NCI-H345 (cell line): ENCODE measurements around the gene BIRC7.
"Not testable (repeated sequence)": the region's sequence is repeated elsewhere in the genome, so short reads cannot be mapped to it uniquely, and the experiment has no call there.

ENCODE experiments used
- DNase-seq: peaks from one replicate; lab custom pipeline; 2025; lab: John Stamatoyannopoulos, UW

Gene BIRC7

DNA sequence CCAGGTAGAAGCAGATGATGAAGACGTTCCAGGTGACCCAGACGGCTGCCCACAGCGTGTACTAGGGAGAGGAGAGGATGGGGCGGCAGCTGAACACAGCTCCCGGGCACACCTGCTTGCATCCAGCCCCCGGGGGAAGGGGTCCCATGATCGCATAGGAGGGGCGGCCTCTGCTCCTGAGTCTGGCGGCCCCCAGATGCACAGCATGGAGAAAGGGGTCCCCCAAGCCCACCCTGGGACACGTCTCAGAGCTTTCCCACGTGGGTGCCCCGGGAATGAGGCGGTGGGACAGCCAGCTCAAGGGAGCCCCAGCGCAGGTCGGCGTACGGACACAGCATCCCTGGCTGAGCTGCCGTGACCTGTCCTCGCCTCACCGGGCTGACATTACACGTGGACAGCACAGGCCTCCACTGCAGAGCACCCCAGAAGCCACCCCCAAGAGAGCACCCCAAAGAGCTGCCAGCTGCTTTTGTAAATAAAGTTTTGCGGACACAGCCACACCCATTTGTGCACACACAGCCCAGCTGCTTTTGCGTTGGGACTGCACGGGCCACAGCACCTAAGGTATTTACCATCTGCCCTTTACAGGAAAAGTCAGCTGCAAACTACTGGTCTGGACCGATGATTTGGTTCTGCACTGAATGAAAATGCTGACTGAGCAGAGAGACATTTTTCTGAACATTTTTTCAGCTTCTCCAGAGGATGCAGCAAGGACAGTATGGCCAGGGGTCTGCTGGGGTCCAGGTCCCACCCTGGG lies 13.3 kb downstream of the BIRC7 start:
- no peak for DNase-seq

DNA sequence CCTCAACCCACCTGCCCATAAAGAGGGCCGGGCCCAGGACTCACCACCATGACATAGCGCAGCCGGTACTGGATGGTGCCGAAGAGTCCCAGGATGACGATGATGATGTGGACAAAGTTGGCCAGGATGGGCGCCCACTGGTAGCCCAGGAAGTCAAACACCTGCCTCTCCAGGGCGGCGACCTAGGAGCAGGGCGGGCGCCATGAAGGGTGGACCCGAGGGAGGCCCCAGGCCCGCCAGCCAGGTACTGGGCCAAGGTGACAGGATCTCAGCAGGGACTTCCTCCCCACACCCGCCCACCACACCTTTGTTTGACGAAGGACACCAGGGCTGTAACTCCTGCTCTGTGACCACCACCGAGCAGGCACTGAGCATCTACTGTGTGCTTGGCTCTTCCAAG lies 14.2 kb downstream of the BIRC7 start:
- no peak for DNase-seq

DNA sequence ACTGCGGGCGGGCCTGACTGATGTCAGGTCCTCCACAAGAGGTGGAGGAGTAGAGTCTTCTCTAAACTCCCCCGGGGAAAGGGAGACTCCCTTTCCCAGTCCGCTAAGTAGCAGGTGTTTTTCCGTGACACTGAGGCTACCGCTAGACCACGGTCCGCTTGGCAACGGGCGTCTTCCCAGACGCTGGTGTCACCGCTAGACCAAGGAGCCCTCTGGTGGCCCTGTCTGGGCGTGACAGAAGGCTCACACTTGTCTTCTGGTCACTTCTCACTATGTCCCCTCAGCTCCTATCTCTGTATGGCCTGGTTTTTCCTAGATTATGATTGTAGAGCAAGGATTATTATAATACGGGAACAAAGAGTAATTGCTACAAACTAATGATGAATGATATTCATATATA lies 15.6 kb downstream of the BIRC7 start:
- not testable (repeated sequence) for DNase-seq

DNA sequence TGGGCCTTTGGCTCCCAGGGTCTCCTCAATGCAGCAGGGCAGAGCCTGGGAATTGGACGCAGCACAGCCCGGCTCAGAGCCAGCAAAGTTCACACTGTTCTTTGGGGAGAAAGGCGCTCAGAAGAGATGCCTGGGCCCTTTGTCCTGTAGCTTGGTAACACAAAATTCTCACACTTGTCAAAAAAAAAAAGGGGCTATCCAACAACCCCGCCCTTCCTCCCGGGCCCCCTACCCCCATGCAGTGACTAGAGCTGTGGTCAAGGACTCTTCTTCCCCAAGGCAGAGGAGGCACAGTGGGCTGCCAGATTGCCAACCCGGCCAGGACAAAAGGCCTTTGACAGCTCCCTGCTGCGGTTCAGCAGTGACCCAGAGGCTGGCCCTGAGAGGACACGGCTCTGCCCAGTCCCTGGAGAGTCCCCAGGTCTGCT lies 16.6 kb downstream of the BIRC7 start:
- no peak for DNase-seq

DNA sequence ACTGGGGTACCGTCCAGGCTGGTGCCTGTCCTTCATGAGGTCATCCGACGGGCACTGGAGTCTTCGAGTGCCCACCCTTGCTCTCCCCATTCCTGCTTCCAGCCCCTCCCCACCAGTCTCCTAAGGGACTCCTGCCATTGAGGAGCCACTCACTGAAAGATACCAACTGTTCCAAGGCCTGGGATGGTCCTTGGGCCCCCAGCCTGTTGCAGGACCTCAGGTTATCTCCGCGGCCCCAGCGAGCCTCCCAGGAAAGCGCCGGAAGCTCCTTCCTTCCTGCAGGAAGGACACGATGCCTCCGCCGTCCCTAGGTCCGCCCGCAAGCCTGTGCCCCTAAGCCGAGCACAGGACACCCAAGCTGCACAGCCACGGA lies 17.3 kb downstream of the BIRC7 start:
- no peak for DNase-seq

DNA sequence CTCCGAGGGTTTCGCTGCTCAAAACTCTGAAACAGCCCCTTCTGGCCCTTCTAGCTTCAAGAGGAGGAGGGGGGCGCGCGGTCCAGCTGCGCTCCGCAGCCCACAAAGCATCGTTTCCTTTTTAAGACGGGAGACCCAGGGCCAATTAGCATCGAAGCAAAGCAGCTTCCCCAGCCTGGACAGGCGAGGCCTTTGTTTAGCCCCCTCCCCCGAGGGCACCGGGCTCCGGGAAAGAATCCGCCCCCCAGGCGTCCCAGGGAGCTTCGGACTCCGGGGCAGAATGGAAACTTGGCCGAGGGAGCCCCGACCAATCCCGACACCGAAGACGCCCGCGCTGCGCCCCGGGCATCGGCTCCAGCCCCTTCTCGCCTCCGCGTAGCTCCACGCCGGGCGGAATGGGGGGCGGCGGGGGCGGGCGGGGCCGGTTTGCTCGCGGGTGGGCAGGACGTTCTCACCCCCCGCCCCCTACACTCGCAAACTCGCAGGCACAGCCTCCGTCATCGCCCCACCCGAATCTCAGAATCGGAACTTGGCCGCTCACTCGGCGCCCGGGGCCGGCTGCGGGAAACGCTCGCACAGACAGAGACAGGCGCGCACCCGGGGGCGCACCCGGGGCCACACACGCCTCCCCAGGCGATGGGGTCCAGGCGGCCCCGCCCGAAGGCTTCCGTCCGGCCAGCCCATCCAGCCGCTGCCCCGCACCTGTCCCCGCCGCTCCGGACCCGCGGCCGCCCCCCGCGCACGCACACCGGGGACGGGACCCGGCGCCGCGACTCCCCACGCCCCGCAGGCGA lies 17.9 kb downstream of the BIRC7 start:
- no peak for DNase-seq

DNA sequence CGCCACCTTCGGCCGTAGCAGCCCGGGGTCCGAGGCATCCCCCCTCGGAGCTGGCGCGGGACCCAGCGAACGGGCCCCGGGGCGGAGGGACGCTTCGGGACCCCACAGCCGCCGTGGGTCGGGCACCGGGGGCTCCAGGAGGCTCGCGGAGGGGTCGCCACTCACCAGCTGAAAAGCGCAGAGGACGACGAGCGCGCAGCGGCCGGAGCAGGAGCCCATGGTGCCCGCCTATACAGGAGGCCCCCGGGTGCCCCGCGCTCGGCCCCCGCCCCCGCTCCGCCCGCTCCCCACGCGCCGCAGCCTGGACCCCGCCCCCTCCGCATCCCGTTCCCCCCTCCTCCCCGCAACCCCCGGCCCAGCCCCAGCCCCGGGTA lies 18.5 kb downstream of the BIRC7 start, which contains the start of gene NKAIN4:
Gene NKAIN4 (minus strand): TSS at position 232 of the 374 bp plus-strand sequence. CDS start 13 bp downstream, at position 219.
- no peak for DNase-seq

DNA sequence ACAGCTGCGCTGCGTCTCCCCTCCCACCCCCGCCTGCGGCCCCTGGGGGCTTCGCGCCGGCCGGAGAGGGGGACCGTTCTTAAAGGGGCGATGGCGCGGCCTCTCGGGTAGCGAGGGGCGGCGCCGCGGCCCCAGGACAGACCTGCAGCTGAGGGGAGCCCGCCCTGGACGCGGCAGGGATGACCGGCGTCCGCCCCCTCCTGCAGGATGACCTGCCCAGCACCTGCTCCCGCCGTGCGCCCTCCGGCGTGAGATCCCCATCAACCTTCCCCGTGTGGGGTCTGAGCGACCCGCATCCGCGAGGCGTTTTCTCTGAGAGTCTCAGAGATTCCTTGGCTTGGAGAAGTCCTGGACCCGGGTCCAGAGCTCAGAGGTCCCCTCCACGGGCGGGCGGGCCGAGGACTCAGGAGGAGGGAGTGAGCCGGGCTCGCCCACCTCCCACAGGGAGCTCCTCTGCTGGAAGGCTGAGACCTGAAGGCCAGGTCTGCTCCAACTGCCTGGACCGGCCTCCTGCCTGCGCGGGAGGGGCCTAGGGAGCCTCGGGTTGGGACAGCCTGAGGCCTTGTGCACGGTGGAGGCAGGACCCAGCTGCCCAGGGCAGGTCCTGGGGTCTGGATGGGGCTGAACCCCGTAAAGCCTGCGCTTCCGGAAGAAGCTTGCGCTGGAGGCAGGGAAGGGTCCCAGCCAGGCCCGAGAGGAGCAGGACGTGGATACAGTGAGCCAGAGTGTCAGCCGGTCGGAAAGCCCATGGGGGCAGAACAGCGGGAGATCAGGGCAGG lies 19.1 kb downstream of the BIRC7 start:
- no peak for DNase-seq

DNA sequence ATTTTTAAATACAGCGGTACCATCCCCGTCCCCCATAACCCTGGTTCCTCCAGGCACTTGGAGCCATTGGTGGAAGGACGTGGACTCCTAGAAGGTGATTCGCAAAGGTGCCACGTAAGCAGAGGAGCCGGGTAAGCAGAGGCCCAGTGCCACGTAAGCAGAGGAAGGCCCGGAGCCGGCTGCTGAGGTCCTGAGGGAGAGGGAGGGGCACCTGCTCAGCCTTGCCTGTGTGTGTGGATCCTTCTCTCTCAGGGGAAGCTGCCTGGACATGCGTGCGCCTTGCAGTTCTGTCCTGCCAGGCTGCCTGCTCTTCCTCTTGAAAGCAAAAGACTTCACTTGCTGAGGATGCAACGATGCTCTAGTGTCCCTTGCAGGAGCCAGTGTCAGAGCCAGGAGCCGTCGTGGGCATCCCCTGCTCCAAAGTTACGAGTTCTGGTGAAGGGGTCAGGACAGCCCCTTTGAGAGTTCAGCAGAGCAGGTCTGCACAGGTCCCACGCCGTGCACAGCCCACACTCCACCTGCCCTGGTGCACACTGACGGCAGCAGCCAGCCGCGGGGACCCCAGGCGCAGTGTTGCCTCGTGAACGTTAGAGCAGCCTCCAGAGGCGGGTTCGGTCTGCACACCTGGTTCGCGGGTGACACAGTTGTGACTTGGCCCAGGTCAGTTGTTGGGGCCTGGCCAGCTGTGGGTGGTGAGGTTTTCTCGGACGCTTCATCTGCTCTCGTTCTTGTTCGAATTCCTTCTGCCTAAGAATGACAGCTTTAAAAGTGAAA lies 20.4 kb downstream of the BIRC7 start:
- no peak for DNase-seq

DNA sequence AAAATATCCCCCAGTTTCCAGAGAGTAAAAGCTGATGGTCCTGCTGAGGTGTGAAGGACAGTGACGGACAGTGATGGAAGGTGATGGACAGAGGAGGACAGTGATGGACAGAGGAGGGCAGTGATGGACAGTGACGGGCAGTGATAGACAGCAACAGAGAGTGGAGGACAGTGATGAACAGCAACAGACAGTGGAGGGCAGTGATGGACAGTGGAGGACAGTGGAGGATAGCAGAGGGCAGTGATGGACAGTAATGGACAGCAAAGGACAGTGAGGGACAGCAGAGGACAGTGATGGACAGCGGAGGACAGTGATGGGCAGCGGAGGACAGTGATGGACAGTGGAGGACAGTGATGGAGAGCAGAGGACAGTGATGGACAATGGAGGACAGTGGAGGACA lies 21.2 kb downstream of the BIRC7 start:
- DNase-seq: no peak

DNA sequence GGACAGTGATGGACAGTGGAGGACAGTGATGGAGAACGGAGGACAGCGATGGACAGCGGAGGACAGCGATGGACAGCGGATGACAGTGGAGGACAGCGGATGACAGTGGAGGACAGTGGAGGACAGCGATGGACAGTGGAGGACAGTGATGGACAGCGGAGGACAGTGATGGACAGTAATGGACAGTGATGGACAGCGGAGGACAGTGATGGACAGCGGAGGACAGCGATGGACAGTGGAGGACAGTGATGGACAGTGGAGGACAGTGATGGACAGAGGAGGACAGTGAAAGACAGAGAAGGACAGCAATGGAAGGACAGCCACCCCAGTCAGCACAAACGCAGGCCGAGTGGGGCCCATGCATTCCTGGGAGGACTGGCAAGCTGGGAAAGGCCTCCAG lies 21.9 kb downstream of the BIRC7 start:
- DNase-seq: no peak

DNA sequence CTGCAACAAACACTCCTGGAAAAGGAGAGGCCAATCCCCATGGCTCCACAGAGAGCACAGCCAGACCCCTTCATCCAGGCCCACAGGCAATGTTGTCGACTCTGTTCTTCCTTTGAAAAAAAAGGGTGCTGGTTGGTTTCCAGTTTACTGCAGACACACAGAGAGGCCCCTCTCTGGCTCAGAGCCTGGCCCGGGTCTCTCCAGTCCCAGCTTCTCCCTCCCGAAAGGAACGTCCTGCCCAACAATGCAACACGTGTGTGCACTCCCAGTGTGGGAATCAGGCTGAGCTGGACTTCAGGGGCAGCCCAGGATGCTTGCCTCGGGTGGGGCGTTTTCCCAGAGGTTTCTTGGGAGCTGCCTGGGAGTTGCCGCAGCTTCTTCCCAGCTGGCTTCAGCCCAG lies 23.1 kb downstream of the BIRC7 start:
- DNase-seq: no peak

DNA sequence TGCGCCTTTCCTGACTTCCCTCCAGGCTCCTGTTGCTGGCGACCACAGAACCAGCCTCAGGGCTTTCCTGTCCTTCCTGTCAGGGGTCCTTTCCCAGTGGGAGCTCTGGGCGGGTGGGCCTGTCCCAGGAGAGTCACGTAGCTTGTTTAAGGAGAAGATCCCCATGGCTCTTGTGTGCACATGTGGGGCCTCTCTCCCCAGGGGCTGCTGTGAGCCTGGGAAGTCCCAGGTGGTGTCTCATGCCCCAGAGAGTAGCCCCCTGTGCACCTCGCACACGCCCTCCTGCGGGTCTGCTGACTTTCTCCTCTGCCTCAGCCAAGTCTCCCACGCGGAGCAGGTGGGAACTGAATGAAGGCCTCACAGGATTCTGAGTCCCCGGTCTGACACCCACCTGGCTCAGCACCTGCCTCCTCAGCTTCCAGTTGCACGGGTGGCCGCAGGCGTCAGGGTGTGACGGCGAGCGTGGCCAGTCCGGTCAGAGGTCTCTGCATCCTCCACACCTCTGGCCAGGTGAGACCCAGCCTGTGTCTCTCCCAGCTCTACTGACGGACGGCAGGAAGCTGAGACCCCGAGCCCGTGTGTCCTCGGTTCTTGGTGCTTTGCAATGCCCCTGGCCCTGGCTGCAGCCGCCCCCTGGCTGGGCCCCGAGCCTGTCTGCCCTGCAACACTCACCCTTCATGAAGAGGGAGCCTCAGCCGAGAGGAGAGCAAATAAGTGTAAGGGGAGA lies 24.2 kb downstream of the BIRC7 start:
- no peak for DNase-seq

DNA sequence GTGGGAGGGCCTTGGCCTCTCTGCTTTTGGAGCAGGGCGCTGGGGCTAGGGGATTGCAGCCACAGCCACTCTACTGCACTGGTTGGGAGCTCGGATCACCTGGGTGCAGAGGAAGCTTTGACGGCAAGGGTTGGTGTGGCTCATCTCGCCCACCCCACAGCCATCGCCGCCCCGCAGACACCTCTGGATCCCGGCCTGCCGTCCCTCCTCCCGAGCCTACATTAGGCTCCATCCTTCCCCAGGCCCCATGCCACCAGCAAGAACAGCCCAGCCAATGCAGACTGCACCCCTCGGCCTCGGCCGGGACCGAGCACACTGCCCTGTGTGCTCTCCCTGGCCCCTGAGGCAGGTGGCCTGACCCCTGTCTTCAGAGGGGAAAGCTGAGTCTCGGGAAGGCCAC lies 24.8 kb downstream of the BIRC7 start:
- DNase-seq: no peak

DNA sequence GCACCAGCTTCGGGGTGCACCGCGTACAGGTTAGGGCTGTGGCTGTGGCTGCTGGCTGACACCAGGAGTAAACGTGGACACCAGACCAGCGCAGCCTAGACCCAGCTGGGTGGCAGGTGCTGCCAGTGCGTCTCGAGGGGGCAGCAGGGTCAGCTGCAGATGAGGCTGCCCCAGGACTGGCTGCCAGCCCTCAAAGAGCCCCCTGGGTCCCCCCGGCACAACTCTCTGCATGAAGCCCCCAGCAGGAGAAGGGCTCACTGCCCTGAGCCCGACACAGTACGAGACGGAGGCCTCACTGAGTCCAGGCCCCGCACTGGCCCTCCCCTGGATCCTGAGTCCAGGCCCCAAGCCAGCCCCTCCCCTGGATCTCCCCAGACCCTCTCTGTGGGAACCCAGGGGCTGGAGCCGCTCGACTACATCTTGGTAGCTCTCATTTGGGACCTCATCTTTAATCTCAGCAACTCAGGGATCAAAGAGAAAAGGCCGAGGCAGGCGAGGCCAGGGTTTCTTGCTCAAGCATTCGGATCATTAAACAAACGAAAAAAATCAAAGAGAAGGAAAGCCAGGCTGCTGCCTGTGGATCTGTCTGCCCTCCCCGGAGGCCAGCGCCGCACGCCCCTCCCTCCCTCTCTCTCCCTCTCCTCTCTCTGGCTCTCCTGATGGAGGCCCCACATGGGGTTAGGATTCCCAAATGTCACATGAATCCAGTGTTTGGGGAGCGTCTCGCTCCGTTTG lies 25.5 kb downstream of the BIRC7 start:
- no peak for DNase-seq

DNA sequence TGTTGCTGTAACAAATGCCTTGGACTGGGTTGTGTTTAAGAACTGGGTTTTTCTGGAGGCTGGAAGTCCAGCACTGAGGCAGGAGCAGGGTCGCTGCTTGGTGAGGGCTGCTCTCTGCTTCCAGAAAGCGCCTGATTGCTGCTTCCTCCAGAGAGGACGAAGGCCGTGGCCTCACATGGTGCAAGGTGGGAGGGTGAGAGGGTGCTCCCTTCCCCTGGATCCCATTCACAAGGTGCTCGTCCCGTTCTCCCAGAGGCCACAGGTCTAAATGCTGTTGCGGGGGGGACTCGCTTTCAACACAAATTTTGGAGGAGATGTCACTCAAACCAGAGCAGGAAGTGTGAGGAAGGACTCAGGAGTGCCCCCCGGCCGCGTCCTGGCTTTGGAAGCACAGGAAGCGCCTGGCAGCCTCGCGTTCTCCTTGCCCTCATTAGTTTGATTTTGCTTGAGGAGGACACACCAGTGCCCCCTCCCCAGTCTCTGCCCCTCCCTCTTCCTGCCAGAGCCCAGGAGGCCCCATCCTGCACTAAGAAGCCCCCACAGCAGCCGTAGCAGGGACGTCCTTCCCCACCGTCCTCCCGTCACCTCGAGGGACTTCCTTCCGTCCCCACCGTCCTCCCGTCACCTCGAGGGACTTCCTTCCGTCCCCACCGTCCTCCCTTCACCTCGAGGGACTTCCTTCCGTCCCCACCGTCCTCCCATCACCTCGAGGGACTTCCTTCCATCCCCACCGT lies 26.3 kb downstream of the BIRC7 start:
- DNase-seq: no peak

DNA sequence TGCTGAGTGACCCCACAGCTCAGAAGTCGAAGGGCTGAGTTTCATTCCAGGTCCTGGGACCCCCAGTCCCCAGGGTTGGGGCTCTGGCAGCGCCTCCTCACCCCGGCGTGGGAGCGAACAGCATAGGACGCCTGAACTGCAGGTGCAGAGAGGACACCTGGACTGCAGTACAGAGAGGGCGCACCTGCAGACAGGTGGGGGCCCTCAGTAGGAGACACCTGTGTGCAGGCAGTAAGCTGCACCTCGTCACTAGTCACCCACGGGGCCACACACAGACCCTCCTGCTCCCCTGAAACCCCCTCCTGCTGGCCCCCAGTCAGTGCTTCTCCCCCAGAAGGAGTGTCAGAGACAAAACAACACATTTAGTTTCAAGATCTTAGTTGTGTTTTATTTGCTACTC lies 27.1 kb downstream of the BIRC7 start:
- no peak for DNase-seq

DNA sequence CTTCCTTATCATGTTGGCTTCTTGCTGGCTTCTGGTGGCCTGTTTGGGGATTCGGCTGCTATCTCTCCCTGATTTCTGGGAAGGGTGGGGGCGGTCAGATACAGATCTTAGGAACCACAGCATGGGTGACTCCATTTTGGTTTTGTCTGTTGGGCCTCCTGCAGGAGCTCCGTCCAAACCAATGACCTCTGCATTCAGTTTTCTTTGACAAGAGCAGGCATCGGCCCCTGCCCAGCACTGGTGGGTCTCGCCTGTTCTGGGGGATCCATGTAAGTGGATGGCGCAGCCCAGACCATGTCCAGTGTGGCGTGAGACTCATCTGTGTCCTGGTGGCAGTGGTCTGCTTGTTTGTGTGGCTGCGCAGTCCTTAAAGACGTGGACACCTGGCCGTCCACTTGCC lies 28.3 kb downstream of the BIRC7 start:
- no peak for DNase-seq

DNA sequence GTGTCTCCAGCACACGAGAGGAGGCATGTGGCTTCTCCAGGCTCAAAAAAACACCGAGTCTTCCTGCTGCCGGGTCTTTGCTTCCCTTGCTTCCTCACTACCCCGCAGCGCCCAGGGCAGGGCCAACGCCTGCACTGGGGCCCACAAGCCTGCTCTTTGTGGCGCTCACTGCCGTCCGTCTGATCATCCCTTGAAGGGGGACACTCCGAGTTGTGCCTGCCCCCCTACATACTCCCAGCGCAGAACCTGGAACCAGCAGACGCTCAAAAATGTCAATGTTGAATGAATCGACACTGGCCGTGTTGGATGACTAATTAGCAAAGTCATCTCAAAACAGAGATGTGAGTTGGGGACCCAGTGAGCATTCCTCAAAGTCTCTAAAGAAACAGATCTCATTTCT lies 28.8 kb downstream of the BIRC7 start:
- no peak for DNase-seq
